Cortex of kidney (tissue), 1 donor: ENCODE data around the gene DPH6.

Source experiments
- DNase-seq: peaks from one replicate; lab custom pipeline; 2025; lab: John Stamatoyannopoulos, UW

Gene DPH6

DNA sequence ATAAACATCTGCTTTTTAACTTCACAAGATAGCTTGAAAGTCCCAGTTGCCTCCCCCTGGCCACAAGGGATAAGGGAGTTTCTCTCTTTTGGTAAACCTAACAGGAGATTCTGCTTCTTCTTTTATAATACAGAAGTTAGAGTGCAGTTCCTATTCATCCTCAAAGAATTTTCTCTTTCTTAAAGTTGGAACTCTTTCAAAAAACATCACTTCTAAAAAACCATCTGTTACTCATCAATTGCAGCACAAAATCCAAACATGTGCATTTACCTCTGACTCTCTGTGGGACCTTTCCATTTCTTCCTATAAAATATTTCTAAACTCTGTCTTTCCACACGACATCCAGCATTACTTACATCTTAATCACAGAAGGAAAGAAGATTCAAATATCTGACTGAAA is 5.1 kb downstream of the DPH6 start:
- no peak for DNase-seq

GRCh38 chr15:35540021-35540420 is 5.9 kb downstream of the DPH6 start:
- DNase-seq, result no peak

DNA sequence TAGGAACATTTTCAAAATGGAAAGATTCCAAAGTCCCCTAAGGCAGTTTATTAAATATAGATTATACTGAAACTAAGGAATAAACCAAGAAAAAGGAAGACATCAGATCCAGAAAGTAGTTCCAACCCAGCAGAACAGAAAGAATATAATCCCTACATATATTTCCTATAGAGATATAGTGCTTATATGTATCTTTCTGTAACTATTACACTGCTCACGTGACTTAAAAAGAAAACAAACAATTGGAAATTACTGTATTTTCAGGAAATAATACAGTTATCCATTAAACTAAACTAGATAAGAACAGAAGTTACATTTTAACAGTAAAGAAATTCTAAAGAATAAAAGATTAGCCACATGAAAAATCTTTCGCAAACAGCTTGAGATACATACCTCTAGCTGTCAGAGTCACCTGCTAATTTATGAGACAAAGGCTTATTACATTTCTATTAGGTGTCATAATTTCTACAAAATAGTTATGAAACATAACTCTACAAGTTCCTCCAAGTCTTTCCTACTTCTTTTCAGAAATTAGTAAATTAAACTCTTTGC is 10.5 kb downstream of the DPH6 start:
- no peak for DNase-seq

GRCh38 chr15:35533130-35534110 is 12.5 kb downstream of the DPH6 start:
- DNase-seq, result no peak

DNA sequence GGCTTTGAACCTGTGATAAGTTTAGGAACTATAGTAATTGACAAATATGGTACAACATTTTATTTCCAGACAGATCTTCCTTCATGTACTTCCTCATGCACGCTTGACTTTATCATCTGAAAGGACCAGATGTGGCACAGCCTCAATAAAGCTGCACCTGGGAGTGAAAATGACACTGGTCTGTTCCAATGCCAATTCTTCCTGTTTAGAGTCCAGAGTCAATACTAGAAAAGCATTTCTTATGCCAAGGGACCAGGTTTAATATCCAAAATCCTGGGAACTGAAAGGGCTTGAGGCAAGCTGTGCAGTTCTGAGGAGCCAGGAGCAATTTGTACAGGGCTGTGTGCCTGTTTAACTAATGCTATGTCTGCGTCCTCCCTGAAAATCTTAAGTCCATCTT is 15.3 kb downstream of the DPH6 start:
- no peak for DNase-seq

DNA sequence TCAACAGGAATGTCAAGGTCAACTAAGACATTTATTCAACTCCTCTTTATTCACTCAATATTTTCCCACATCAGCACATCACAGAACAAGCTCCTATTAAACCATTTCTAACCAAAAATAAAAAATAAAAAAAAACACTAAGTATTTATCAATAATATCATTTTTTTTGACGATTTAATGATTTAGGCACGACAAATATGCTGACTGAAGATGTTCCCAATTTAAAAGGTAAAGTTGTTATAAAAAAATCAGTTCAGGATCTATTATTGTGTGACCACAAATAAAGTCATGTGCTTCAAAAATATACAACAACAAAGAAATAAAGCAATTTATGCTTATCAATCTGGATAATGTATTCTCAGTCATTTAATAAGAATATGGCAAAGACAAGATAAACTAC is 16.2 kb downstream of the DPH6 start:
- no peak for DNase-seq

- no peak for DNase-seq
These were observed 23.9 kb downstream of the DPH6 start for GRCh38 chr15:35522061-35522460.

- no peak for DNase-seq
These were observed 26.3 kb downstream of the DPH6 start for GRCh38 chr15:35519541-35520149.

DNA sequence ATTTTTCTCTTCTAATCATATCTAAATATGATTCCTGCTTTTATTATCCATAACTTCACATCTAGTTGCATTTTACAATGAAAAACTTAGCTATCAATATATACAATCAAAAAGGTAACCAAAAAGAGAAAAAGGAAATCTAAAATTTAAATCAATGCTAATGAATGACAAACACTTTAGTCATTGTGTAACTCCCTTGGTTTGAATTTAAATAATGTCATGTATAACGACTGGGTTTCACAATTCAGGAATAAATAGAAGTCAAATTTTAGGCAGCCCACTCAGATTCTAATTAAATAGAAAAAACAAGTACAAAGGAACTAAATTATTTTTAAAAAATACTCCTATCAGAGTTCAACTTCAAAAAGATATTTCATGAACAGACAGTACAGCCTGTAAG is 26.9 kb downstream of the DPH6 start:
- no peak for DNase-seq

- no peak for DNase-seq
These were observed 31.2 kb downstream of the DPH6 start for GRCh38 chr15:35514759-35515158.

DNA sequence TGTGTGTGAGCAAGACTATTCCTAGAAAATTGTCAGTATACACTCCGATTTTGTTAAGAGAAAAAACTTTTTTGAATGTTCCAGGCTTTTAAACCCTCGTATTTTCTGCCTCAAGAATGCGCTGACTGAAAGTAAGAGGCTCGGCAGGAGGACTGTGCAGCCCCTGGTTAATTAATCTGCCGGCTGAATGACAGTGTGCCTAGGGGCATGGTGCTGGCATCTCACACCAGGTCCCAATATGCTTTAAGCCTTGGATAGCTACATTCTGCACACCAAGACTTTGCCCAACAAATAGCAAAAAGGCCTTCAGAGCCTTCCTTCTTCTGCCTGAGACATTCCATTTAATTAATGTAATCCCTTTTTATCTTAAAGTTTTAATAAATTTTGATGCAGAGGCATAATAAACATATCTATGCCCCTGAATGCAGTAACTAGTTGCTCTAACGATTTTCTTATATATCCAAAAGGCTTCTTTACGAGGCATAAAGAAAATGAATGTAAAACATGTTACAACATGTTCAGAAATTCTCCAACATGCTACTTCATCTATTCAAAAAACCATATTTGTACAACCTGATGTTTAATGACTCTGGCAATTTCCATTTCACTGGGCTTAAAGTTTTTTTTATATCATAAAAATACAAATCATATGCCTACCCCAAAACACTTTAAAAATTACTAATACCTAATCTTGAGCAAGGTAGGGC is 37.9 kb downstream of the DPH6 start:
- no peak for DNase-seq

DNA sequence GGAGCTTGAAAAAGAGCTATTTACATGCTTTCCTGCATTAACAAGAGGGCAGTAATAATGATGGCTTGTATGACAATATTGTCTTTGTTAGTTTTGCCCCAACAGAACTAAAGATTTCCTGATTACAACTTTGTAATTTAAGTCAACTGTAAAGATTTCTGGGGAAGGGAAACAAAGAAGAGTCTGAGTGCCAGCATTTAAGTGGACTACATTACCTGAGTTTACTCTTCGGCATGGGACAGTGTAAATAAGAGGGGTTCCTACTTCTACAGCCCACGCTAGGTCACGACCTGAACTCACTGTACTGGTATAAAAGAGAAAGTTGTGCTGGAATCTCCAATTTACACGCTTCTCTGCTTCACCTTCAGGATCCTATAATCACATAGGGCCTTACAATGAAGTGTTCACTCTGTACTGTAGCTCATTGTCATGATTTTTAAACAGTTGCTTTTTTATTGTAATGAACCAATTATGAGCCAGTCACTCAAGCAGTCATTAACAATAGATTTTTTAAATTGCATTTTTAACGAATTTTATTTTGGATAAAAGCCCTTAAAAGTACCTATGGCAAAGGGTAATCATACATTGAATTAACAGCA is 39.6 kb downstream of the DPH6 start:
- no peak for DNase-seq

DNA sequence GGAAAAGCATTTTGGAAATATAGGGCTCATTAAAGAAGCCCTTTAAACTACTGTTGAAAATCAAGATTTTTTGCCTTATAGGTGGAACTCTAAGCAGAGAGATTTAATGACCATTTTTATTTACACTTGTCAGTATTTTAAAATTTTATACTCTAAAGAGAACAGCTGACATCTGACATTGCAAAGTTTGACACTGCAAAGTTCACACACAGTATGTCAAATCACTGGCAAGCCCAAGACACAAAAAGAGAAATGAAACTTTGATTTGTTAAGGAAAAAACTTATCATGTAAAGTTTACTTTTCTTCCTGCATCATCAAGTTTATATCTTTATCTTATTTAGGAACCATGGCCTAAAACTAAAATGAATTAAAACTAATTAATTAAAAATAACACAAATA is 40.2 kb downstream of the DPH6 start:
- no peak for DNase-seq

- DNase-seq, result no peak
These were observed 40.8 kb downstream of the DPH6 start for GRCh38 chr15:35505141-35505540.

GRCh38 chr15:35499723-35500122 is 46.2 kb downstream of the DPH6 start:
- DNase-seq, result no peak

DNA sequence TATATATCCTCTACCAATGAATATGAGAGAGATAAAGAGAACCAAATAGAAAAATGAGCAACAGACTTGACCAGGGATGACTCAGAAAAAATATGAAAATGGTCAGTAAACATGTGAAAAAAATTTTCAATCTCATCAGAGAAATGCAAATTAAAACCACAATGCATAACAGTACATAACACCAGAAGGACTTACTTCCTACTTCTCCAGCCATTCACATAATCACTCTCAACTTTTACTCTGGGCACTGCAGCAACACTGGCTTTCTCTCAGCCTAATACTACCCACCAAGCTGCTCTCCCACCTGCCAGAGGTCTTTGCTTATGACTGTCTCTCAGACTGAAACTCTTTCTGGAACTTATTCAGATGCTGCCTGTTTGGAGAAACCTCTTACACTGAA is 49.4 kb downstream of the DPH6 start:
- DNase-seq, result no peak

DNA sequence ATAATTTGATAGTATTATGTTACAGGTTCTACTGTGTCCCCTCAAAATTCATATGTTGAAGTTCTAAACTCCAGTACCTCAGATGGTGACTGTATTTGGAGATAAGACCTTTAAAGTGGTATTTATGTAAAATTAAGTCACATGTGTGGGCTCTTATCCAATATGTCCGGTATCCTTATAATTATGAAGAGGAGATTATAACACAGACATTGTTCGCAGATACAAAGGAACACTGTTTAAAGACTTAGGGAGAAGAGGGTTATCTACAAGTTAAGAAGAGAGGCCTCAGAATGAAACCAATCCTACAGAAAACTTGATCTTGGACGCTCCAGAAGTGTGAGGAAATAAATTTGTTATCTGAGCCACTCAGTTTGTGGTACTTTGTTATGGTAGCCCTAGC is 50.9 kb downstream of the DPH6 start:
- DNase-seq, result no peak

- DNase-seq, result no peak
These were observed 54.0 kb downstream of the DPH6 start for GRCh38 chr15:35491999-35492398.

DNA sequence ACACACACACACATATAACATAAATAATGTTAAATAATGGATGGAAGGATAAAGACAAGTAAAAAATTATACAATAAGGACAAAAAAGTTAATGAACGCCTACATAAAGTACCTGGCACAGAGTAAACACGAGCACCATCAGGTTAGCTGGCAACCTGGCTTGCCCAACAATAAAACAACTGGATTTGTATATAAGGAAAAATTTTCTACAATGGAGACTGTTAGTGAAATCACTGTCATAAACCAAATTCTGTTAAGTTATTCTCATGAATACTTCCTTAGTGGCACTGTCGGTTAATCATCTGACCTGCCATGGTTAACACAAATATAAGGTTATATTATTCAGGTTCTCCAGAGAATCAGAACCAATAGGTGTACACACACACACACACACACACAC is 54.8 kb downstream of the DPH6 start:
- DNase-seq, result no peak

DNA sequence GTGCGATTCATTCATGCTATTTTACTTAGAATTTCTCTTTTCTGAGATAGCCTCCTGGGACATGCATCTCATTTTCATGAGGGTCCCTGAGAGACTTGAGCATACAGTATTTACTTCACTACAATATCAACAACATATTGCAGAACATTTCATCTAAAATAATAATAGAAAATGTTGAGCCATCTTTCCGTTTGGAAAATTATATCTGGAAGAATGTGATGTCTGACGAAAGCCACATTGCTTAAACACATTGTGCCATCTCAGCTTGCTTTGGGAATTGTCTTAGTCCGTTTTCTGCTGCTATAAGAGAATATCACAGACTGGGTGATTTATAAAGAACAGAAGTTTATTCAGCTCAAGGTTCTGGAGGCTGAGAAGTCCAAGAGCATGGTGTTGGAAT is 55.5 kb downstream of the DPH6 start:
- DNase-seq, result no peak

- DNase-seq, result no peak
These were observed 58.5 kb downstream of the DPH6 start for GRCh38 chr15:35487417-35487816.

DNA sequence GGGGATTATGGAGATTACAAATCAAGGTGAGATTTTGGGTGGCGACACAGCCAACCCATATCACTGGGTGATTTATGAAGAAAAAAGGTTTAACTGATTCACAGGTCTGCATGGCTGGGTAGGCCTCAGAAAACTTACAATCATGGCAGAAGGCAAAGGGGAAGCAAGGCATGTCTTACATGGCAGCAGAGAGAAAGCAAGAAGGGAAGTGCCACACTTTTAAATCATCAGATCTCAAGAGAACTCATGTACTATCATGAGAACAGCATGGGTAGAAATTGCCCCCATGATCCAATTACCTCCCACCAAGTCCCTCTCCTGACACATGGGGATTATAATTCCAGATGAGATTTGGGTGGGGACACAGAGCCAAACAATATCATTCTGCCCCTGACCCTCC is 59.7 kb downstream of the DPH6 start:
- no peak for DNase-seq
